GM21423 (cell line): ENCODE data around the gene MZT1.
"Not testable (repeated sequence)": the region's sequence is repeated elsewhere in the genome, so short reads cannot be mapped to it uniquely, and the experiment has no call there.

Experiments
- ATAC-seq: cut with Tn5 transposase; IDR thresholded peaks from one replicate; pipeline ENCODE4 v1.9.1; 2021; ENCODE audit warnings: mild to moderate bottlenecking, moderate library complexity; ENCODE audit not compliant: unreplicated experiment

The MZT1 gene

GRCh38 chr13:72727417-72728289, at the start of gene MZT1, which contains the start of gene BORA:
TSS of gene MZT1 (minus strand) at chr13:72727629. CDS start at chr13:72727602, 27 bp downstream.
TSS of gene BORA (plus strand) at chr13:72727923. CDS start at chr13:72728941, 1,018 bp downstream.
- peak; percentile 96 for ATAC-seq

DNA sequence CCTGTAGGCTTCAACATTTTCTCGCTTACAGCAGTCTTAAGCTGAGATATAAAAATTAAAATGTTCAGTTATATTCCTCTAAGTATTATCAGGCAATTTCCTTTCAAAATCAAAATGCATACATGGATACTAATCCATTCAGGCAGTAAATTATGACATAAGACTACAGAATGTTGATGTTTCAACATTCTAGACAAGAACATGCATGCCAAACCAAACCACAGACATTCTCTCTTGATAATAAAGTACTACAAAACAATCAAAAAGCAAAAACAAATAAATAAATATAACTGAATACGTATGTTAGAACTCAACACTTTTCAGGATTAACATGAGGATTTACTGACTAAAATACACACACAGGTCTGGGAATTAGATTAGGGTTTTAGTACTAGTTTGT, 46.6 kb upstream of the MZT1 start:
- ATAC-seq, result no peak

- no peak for ATAC-seq
Measured at GRCh38 chr13:72763411-72763810, 36.0 kb upstream of the MZT1 start.

DNA sequence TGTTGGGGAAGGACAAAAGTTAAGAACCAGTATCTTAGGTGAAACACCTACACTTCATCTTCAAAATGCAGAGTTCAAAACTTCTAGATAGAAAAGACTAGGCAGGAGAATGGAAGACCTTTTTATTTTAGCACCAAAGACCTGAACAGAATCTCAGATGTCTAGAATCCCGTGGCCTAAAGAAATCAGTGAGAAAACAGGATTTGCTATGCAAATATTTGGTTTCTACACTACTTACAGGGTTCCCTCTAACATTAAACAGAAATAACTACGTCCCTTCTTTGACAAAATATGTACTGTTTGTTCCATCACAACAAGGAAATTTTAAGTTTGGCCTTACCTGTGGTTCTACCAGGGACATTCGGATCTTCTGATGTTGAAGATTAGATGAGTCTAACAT, 32.8 kb upstream of the MZT1 start:
- ATAC-seq, result no peak

- ATAC-seq, result no peak
Measured at GRCh38 chr13:72757792-72758535, 30.5 kb upstream of the MZT1 start.

GRCh38 chr13:72754111-72754510, 26.7 kb upstream of the MZT1 start:
- no peak for ATAC-seq

DNA sequence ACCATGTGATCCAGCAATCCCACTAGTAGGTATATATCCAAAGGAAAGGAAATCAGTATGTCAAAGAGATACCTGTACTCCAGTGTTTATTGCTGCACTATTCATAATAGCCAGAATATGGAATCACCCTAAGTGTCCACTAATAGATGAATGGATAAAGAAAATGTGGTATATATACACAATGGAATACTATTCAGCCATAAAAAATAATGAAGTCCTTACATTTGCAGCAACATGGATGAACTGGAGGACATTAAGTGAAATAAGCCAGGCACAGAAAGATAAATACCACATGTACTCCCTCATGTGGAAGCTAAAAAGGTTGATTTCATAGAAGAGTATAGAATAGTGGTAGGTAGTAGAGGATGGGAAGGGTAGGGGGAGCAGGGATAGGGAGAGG, 23.8 kb upstream of the MZT1 start:
- ATAC-seq, result no peak

DNA sequence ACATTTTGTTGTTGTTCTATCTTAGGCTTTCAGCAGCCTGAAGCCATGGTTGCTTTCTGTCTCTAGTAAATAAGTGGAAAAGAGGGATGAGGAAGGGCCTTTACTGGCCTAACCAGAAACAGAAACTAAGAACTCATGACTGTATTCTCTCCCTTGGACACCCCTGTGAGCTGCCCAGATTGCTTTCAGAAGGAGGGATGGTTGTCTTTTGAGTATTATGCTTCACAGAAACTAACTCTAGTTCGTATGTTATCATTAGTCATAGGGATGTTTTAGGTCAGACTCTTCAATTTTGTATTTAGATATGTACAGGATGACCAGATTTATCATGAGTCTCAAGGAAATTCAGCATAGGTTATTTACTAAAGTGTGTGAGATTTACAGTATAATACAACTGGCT, 17.8 kb upstream of the MZT1 start:
- ATAC-seq, result no peak

- ATAC-seq, result no peak
Measured at GRCh38 chr13:72740015-72740414, 12.6 kb upstream of the MZT1 start.

GRCh38 chr13:72737033-72737432, 9.6 kb upstream of the MZT1 start:
- ATAC-seq, result no peak

- ATAC-seq, result no peak
Measured at GRCh38 chr13:72728290-72728605, 819 bp upstream of the MZT1 start.

DNA sequence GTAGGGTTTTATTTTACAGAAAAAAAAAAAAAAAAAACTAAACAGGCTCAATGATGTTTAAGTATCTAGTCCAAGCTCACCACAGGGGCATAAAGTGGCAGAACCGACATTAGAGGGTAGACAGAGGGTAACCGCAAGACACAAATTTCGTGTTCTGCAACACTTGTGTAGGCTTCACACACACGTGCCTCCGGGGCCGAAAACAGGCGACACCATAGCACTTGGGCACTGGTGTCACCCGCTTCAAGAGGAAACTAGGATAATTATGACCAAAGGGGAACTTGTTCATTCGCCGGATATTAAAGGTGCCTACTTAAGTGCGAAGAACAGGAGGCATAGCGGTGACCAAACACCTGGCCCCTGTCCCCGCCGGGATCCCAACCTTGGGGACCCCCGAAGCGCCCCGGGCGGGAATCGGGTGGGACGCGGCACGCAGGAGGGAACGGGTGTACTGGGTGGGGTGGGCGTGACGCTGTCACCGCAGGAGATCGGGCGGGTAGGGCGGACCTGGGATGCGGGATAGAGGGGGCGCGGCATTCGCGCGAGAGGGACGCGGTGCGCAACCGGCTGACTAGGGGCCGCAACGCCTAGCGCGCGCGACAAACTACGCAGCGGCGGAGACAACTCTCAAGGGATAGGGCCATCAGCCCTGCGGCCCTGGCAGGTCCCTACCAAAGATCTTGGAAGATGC, 558 bp downstream of the MZT1 start:
- ATAC-seq, result peak; percentile 19

GRCh38 chr13:72726185-72726584, 1.2 kb downstream of the MZT1 start:
- not testable (repeated sequence) for ATAC-seq

GRCh38 chr13:72716776-72717175, 10.7 kb downstream of the MZT1 start:
- ATAC-seq, result no peak

GRCh38 chr13:72700509-72700908, 26.9 kb downstream of the MZT1 start:
- ATAC-seq, result no peak

DNA sequence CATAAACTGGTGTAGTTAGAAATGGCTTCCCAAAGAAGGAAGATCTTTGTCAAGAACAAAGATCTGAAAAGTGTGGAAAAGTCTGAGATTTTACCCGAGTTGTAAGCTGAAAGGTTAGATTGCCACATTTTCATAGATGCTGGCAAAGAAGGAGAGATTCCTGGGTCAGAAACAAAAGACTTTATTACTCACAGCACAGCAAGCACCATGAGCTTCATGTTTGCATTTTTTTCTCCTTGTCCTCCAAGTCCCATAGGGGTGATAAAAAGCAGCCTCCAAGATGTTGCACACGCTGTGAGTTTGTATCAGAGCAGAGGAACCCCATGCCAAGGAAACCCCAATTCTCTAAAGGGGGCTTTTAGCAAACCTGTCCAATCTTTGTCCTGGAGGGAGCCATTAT, 29.3 kb downstream of the MZT1 start:
- no peak for ATAC-seq

DNA sequence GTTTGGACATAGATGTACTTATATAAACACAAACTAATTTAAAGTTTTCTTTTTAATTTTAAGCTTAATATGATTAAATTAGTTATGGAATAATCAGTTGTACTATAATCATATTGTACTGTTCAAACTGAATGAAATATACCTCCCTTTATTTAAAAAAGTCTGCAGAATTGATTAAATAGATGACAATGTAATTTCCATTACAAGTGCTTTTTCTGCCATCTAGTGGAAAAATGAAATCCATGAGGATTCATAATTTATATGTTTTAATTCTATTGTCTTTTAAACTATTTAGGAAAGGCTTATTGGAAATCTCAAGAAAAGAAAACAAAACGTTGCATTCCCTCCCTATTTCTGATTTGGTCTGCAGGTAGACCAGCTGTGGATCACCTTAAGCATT, 30.9 kb downstream of the MZT1 start:
- no peak for ATAC-seq

DNA sequence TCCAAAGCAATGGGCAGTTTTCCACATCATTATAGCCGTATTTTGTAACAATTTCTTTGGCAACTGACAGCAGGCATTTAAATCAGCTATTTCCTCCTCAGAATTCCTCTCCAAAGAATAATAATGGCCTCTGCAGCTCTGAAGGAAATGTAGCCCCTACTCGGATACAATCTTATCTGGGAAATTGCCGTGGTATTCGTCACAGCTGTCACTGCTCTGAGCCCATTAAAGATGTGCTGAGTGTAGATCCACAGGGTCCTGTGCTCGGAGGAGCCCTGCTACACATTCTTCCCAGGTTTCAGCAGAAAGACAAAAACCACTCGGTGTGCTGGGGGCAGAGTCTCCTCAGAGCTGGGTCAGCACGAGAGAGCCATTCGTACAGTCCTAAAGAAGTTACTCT, 33.1 kb downstream of the MZT1 start:
- ATAC-seq, result no peak

GRCh38 chr13:72693832-72694231, 33.6 kb downstream of the MZT1 start:
- ATAC-seq, result no peak

DNA sequence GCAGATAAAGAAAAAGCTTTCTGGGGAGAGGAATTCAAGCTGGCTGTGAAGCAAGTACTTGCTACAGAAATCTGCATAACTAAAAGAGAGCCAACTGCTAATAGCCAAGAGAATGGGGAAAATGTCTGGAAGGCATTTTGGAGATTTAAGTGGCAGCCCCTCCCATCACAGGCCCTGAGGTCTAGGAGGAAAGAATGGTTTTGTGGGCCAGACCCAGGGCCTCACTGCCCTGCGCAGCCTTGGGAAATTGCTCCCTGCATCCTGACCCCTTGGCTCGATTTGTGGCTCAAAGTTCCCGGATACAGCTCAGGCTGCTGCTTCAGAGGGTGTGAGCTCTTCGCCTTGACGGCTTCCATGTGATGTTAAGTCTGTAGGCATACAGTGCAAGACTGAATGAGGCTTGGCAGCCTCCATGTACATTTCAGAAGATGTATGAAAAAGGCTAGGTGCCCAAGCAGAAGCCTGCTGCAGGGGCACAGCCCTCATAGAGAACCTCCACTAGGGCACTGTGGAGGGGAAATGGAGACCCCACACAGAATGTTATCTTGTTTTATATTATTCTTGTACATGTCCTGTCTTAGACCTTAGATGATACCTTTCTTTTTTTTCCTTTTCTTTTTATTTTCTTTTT, 34.4 kb downstream of the MZT1 start:
- no peak for ATAC-seq

GRCh38 chr13:72689181-72689696, 38.2 kb downstream of the MZT1 start:
- no peak for ATAC-seq
